Stimulated activated CD4-positive, alpha-beta T cell treated with anti-CD3 and anti-CD28 coated beads, Interleukin-15, amount 100 ng/mL, for 1 hour (primary cell): ENCODE data around the gene IL5RA.

Experiments
- DNase-seq, 2 donors: peaks; one replicate each; pipeline ENCODE4 v3.0.0-alpha.2; 2020; ENCODE audit warnings: low read depth in 1 of 2, low spot score in 1 of 2

IL5RA gene

GRCh38 chr3:3066910-3067309 is 43.3 kb downstream of the IL5RA start:
- no peak for DNase-seq

DNA sequence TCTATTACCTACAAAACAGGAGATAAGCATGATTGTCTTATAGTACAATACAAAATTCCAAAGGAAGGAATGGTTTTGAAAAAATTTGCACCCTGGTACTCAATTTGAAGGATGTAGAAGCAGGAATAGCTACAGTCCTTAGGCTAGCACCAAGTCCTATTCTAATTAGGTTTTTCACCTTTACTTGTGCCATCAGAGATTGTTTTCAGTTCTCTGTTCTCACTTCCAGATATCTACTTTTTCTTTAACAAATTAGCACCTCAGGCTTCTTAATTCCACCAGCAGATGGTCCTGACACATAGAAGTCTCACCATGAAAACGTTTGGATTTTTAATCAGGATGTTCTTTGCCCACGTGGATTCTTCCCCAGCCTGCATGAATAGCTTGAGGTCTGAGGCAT is 43.8 kb downstream of the IL5RA start:
- DNase-seq, result no peak

DNA sequence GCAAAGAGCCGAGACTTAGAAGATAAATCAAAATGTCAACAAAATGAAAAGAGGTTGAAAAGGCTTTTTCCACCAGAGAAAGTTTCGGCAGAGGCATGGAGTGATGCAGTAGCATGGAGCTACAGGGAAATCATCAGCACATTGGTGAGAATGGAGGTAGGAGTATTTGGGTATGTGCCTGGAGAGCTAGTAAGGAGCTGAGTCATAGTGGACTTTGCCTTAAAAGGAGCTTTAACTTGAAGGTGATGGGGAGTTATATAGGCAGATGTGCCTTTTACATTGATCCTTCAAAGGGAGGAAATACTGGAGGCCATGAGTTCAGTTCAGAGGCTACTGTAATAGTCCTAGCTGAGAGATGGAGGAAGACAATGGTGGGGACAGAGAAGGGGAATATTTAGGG is 44.3 kb downstream of the IL5RA start:
- no peak for DNase-seq

- DNase-seq, result no peak
Observed at GRCh38 chr3:3064297-3064696, 45.9 kb downstream of the IL5RA start.

GRCh38 chr3:3059645-3060044 is 50.5 kb downstream of the IL5RA start:
- no peak for DNase-seq

DNA sequence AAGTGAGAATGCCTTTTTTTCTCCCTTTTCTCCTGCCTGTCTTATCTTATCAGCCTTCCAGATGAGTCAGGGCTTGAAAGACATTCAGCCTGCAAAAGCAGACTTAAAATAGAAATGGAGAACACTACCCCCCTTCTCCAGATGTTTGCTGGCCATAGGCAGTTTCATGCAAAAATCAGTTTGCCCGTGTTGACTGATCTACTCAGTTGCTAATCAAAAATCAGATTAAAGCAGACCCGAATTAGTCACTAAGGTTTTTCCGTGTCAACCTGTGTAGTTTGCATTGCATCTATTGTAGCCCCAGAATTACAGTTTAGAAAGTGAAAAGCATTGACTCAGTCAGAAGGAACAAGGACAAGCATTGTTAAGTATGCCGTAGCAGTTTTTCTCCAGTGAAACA is 56.2 kb downstream of the IL5RA start:
- no peak for DNase-seq

GRCh38 chr3:3038201-3038991 is 71.8 kb downstream of the IL5RA start:
- DNase-seq, result no peak

DNA sequence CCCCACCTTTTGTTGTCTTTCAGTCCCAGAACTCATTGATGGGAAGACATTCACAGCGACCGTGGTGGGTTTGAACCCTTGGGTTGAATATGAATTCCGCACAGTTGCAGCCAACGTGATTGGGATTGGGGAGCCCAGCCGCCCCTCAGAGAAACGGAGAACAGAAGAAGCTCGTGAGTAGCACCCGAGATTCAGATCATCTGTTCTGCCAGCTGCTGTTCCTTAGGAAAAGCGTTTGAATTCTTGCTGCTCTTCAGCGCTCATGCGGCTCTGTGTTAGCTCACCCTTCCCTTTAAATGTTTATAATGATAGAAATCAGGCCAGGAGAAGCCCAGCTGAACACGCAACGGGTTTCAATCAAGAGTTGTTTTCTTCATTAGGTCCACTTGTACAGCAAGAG is 73.0 kb downstream of the IL5RA start:
- no peak for DNase-seq

DNA sequence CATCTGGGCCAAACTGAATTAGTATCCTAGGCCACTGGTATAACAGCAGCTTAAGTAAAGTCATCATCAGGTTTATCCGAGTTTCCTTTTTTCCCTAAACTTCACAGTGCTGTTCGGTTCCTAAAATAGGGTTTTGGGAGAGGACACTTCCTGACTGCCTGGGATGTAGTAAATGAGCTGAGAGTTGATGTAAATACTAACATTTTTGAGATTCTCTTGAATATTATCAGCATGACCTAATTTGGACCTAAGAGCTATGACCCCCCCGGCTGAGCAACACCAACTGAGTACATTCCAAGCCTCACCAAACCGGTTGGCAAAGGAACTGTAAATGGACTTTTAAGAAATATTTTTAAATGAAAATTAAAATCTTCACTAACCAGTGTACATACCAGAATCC is 78.8 kb downstream of the IL5RA start:
- no peak for DNase-seq

GRCh38 chr3:3027976-3028567 is 82.1 kb downstream of the IL5RA start:
- no peak for DNase-seq

- no peak for DNase-seq
Observed at GRCh38 chr3:3023111-3023745, 86.9 kb downstream of the IL5RA start.

DNA sequence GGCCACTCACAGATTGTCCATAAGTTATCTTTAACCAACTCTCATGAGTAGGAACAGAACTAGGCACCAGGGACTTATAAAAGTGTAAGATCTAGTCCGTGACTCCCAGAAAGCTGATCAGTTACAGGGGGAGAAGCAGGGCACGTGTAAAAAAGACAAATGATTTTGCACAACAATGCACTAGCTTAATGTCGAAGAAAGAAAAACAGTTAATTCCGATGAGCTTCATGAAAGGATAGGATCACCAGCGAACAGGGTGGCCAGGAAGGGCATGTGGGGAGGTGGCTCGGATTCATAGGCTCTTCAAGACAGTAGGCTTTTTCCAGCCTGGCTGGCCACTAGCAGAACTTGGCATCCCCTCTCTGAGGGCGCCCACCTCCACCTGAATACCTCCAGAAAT is 90.0 kb downstream of the IL5RA start:
- DNase-seq, result no peak
